Uterus (tissue), 4 donors: ENCODE measurements around the gene DTYMK. TPM values are rescaled to one million over a fixed set of nuclear protein-coding genes. Genes with fewer than 3 reads are reported as not detected.

Experiments
- DNase-seq, 2 donors: peaks; one replicate each; pipeline ENCODE4 v3.0.0-alpha.2; 2019 to 2020
- H3K27ac ChIP-seq, 2 donors: fragments of 200-600 bp; sonication (generic); 1 replicate in 1 of 2; 2 replicates in 1 of 2; pipeline ENCODE4 v1.5.1; 2016 to 2018
- H3K27me3 ChIP-seq, 2 donors: fragments of 200-600 bp; sonication (generic); one replicate each; pipeline ENCODE4 v1.5.1; 2018 to 2019; ENCODE audit warnings: control low read depth in 1 of 2
- H3K36me3 ChIP-seq, 2 donors: fragments of 200-600 bp; sonication (generic); one replicate each; pipeline ENCODE4 v1.5.1; 2019; ENCODE audit warnings: control low read depth in 1 of 2
- H3K4me1 ChIP-seq, 2 donors: fragments of 200-600 bp; sonication (generic); one replicate each; pipeline ENCODE4 v1.5.1; 2018 to 2019; ENCODE audit warnings: control low read depth in 1 of 2
- H3K4me3 ChIP-seq, 2 donors: fragments of 200-600 bp; sonication (generic); 1 replicate in 1 of 2; 2 replicates in 1 of 2; pipeline ENCODE4 v1.5.1; 2018 to 2019; ENCODE audit warnings: mild to moderate bottlenecking in 1 of 2
- H3K9me3 ChIP-seq, 2 donors: fragments of 200-600 bp; sonication (generic); one replicate each; pipeline ENCODE4 v1.5.1; 2019; ENCODE audit warnings: control low read depth in 1 of 2
- CTCF ChIP-seq, 4 experiments: fragments of 200-600 bp in 2 of 4; fragments of 450-650 bp in 2 of 4; sonication (generic) in 2 of 4; IDR thresholded peaks; one replicate each; pipeline ENCODE4 v1.5.1; 2016 to 2019; ENCODE audit warnings: antibody characterized with exemption in 4 of 4, mild to moderate bottlenecking in 2 of 4, moderate library complexity in 1 of 4
- POLR2A ChIP-seq, 2 donors: fragments of 450-650 bp; IDR thresholded peaks; one replicate each; pipeline ENCODE4 v1.6.1; 2016; ENCODE audit warnings: antibody characterized with exemption in 2 of 2, mild to moderate bottlenecking in 1 of 2, moderate library complexity in 1 of 2
- intact Hi-C: fragments of 100-400 bp; cut with DNase I; formaldehyde crosslinking; loops from one replicate; pipeline ENCODE4 v1.15.1; 2023; ENCODE audit warnings: low total_unique reads
- total RNA-seq, 4 donors: library from RNA; depleted of rRNA in 3 of 4; stranded (reverse); fragments of >200 nt in 3 of 4; gene quantifications; one replicate each; pipeline versions ENCODE4 v1.1.0 to v1.2.4, GENCODE V29; 2014 to 2023
- donor health status: DM: yes; HTN: yes; CAD: no.

Gene DTYMK
- total RNA-seq: 10 to 100 TPM in 1 of 4 donors, 1 to 10 TPM in 2, under 1 TPM in 1; 0.59 to 17.8 (median 8.4) TPM

- peak; percentile 93 to 96 for DNase-seq
- Histone ChIP-seq H3K4me3 (peak within 1 kb of the TSS; percentile 48 to 75), H3K9me3 (no peaks in the 10 kb centered on the region), H3K27ac (peak within 1 kb of the TSS; percentile 82 to 88), H3K27me3 (no peaks in the 10 kb centered on the region), H3K36me3 (no peaks in the 10 kb centered on the region), H3K4me1 (peaks cover 0 to 9% of the 10 kb centered on the region in 2 donors)
- intact Hi-C loops: no loop called here
- TF ChIP-seq POLR2A (IDR thresholded peaks at IDR 0.05) (peak; percentile 57 to 87), CTCF (IDR thresholded peaks at IDR 0.05) (peak in 2 of 4 experiments; percentile 8 to 28)
These were observed at the start of gene DTYMK for GRCh38 chr2:241686650-241687425. Gene DTYMK (minus strand): TSS chr2:241686815. CDS start chr2:241686783, 32 bp downstream.

- DNase-seq: no peak
- intact Hi-C loops: no loop called here
- H3K9me3 ChIP-seq: no peaks in the 10 kb centered on the region
- TF ChIP-seq CTCF (IDR thresholded peaks at IDR 0.05): no peak
- TF ChIP-seq POLR2A (IDR thresholded peaks at IDR 0.05): no peak
- H3K27me3 ChIP-seq: no peaks in the 10 kb centered on the region
- H3K4me3 ChIP-seq: no peak overlapping the region
- H3K4me1 ChIP-seq: no peaks in the 10 kb centered on the region
- H3K27ac ChIP-seq: no peak overlapping the region
- no peaks in the 10 kb centered on the region for H3K36me3 ChIP-seq
These were observed 49.5 kb upstream of the DTYMK start for GRCh38 chr2:241736111-241736510.

- H3K27ac ChIP-seq: peak within 1 kb of the TSS; percentile 75 to 93
- H3K9me3 ChIP-seq: no peaks in the 10 kb centered on the region
- peak within 1 kb of the TSS; percentile 58 to 93 for H3K4me3 ChIP-seq
- no peaks in the 10 kb centered on the region for H3K36me3 ChIP-seq
- H3K4me1 ChIP-seq: no peaks in the 10 kb centered on the region
- intact Hi-C loops: no loop called here
- DNase-seq: peak; percentile 94 to 95
- no peaks in the 10 kb centered on the region for H3K27me3 ChIP-seq
- TF ChIP-seq CTCF (IDR thresholded peaks at IDR 0.05): peak in 1 of 4 experiments; percentile 16
- peak; percentile 60 to 94 for TF ChIP-seq POLR2A (IDR thresholded peaks at IDR 0.05)
These were observed 48.0 kb upstream of the DTYMK start, which contains the start of gene D2HGDH for GRCh38 chr2:241734467-241735208. Gene D2HGDH (plus strand): TSS chr2:241734630. CDS start chr2:241735225, 595 bp downstream.

GRCh38 chr2:241734208-241734466, 47.5 kb upstream of the DTYMK start:
- Histone ChIP-seq H3K4me3 (peak overlapping the region; percentile 18 to 93), H3K27ac (peak overlapping the region; percentile 29 to 93), H3K36me3 (no peaks in the 10 kb centered on the region), H3K4me1 (no peaks in the 10 kb centered on the region), H3K9me3 (no peaks in the 10 kb centered on the region), H3K27me3 (no peaks in the 10 kb centered on the region)
- intact Hi-C loops: no loop called here
- DNase-seq: no peak
- TF ChIP-seq POLR2A (IDR thresholded peaks at IDR 0.05) (no peak), CTCF (IDR thresholded peaks at IDR 0.05) (no peak)
